ENCODE results near the gene TMX3. TPM values are rescaled to one million over a fixed set of nuclear protein-coding genes. Genes with fewer than 3 reads are reported as not detected.

The TMX3 gene
- total RNA-seq, 2 experiments from 2014 or later, result 30.9 to 33.3 TPM

- peak; percentile 69 for TF ChIP-seq CTCF (IDR thresholded peaks at IDR 0.05)
- ATAC-seq (ENCODE audit: poor library complexity) (no peak), DNase-seq (peak in 3 of 14 experiments; percentile 35 to 52 (median 43))
- Histone ChIP-seq H3K27me3 (ENCODE audit: control insufficient read depth in 1 of 2, insufficient read depth in 2 of 2, low read length in 2 of 2) (no peaks in the 10 kb centered on the region), H3K9me3 (ENCODE audit: control insufficient read depth in 1 of 2, insufficient read depth in 1 of 2, low read length in 2 of 2) (no peaks in the 10 kb centered on the region), H3K4me3 (ENCODE audit: low read length) (no peak overlapping the region), H3K36me3 (ENCODE audit: insufficient read depth, low read length) (no peaks in the 10 kb centered on the region), H3K4me1 (ENCODE audit: insufficient read depth, low read length) (no peaks in the 10 kb centered on the region), H3K27ac (ENCODE audit: low read depth in 1 of 2, low read length in 2 of 2) (no peak overlapping the region)
- POLR2A ChIA-PET, result interaction anchor here (1.2 kb wide), 1 partner anchor 1443 kb away, joined by 3 read pairs; no protein-coding TSS in a partner anchor
- H3K4me3 Mint-ChIP-seq, result no peak overlapping the region
- no peaks in the 10 kb centered on the region for H3K4me1 Mint-ChIP-seq (ENCODE audit: low read depth)
- CTCF ChIA-PET, result interaction anchor here (0.6 to 1.0 kb wide), 4 partner anchors 17 to 1460 kb away, joined by 3 read pairs; no protein-coding TSS in a partner anchor
- peaks cover 5% of the 10 kb centered on the region for H3K27me3 Mint-ChIP-seq
- intact Hi-C loops (cut with DNase I, micrococcal nuclease), result loop anchor here (1.0 to 5.0 kb wide), 2 partner anchors 72 to 1443 kb away; no protein-coding TSS in a partner anchor
- H3K9me3 Mint-ChIP-seq, result no peaks in the 10 kb centered on the region
- no peaks in the 10 kb centered on the region for H3K36me3 Mint-ChIP-seq (ENCODE audit: low read depth)
- H3K27ac Mint-ChIP-seq, result no peak overlapping the region
These were observed 54.3 kb downstream of the TMX3 start for GRCh38 chr18:68660354-68661183.

GRCh38 chr18:68648191-68648590, 66.7 kb downstream of the TMX3 start:
- ATAC-seq (ENCODE audit: poor library complexity) (no peak), DNase-seq (no peak)
- Mint-ChIP-seq H3K27ac (no peak overlapping the region), H3K27me3 (peaks cover 40% of the 10 kb centered on the region), H3K4me3 (no peak overlapping the region), H3K4me1 (ENCODE audit: low read depth) (no peaks in the 10 kb centered on the region), H3K9me3 (no peaks in the 10 kb centered on the region), H3K36me3 (ENCODE audit: low read depth) (no peaks in the 10 kb centered on the region)
- no peaks in the 10 kb centered on the region for H3K36me3 ChIP-seq (ENCODE audit: insufficient read depth, low read length)
- no peak overlapping the region for H3K4me3 ChIP-seq (ENCODE audit: low read length)
- no peak overlapping the region for H3K27ac ChIP-seq (ENCODE audit: low read depth in 1 of 2, low read length in 2 of 2)
- H3K27me3 ChIP-seq (ENCODE audit: control insufficient read depth in 1 of 2, insufficient read depth in 2 of 2, low read length in 2 of 2), result peaks cover 0 to 5% of the 10 kb centered on the region in 2 experiments
- POLR2A ChIA-PET, result no interaction called here
- H3K4me1 ChIP-seq (ENCODE audit: insufficient read depth, low read length), result no peaks in the 10 kb centered on the region
- intact Hi-C loops (cut with DNase I, micrococcal nuclease), result no loop called here
- no peak for TF ChIP-seq CTCF (IDR thresholded peaks at IDR 0.05)
- CTCF ChIA-PET, result no interaction called here
- no peaks in the 10 kb centered on the region for H3K9me3 ChIP-seq (ENCODE audit: control insufficient read depth in 1 of 2, insufficient read depth in 1 of 2, low read length in 2 of 2)

GRCh38 chr18:68642003-68642402, 72.9 kb downstream of the TMX3 start:
- intact Hi-C loops (cut with DNase I, micrococcal nuclease), result no loop called here
- no peaks in the 10 kb centered on the region for H3K36me3 ChIP-seq (ENCODE audit: insufficient read depth, low read length)
- no peaks in the 10 kb centered on the region for H3K4me1 ChIP-seq (ENCODE audit: insufficient read depth, low read length)
- Mint-ChIP-seq H3K27me3 (peaks cover 68% of the 10 kb centered on the region), H3K36me3 (ENCODE audit: low read depth) (no peaks in the 10 kb centered on the region), H3K4me3 (no peak overlapping the region), H3K4me1 (ENCODE audit: low read depth) (no peaks in the 10 kb centered on the region), H3K9me3 (peaks cover 2% of the 10 kb centered on the region), H3K27ac (no peak overlapping the region)
- no peaks in the 10 kb centered on the region for H3K9me3 ChIP-seq (ENCODE audit: control insufficient read depth in 1 of 2, insufficient read depth in 1 of 2, low read length in 2 of 2)
- DNase-seq (no peak), ATAC-seq (ENCODE audit: poor library complexity) (no peak)
- no peak overlapping the region for H3K4me3 ChIP-seq (ENCODE audit: low read length)
- peaks cover 3 to 9% of the 10 kb centered on the region in 2 experiments for H3K27me3 ChIP-seq (ENCODE audit: control insufficient read depth in 1 of 2, insufficient read depth in 2 of 2, low read length in 2 of 2)
- CTCF ChIA-PET, result no interaction called here
- TF ChIP-seq CTCF (IDR thresholded peaks at IDR 0.05), result no peak
- no peak overlapping the region for H3K27ac ChIP-seq (ENCODE audit: low read depth in 1 of 2, low read length in 2 of 2)
- POLR2A ChIA-PET, result no interaction called here

Measured in CD4-positive, alpha-beta T cell (primary cell).